Osteocyte (in vitro differentiated cells): ENCODE results near the gene BAX. TPM values are rescaled to one million over a fixed set of nuclear protein-coding genes. Genes with fewer than 3 reads are reported as not detected.

Source experiments
- DNase-seq: peaks from one replicate; pipeline ENCODE4 v3.0.0; 2021; ENCODE audit warnings: mixed read lengths; ENCODE audit not compliant: unreplicated experiment; ENCODE audit errors: extremely low spot score
- H3K27ac Mint-ChIP-seq: one replicate; pipeline ENCODE4 v1.8.0; 2021; ENCODE audit warnings: mild to moderate bottlenecking, mixed read lengths; ENCODE audit not compliant: unreplicated experiment
- H3K27me3 Mint-ChIP-seq: one replicate; pipeline ENCODE4 v1.8.0; 2021; ENCODE audit warnings: mixed read lengths; ENCODE audit not compliant: unreplicated experiment
- H3K36me3 Mint-ChIP-seq: one replicate; pipeline ENCODE4 v1.8.0; 2021; ENCODE audit warnings: mixed read lengths; ENCODE audit not compliant: unreplicated experiment
- H3K4me1 Mint-ChIP-seq: one replicate; pipeline ENCODE4 v1.8.0; 2021; ENCODE audit warnings: mixed read lengths; ENCODE audit not compliant: unreplicated experiment
- H3K4me3 Mint-ChIP-seq: one replicate; pipeline ENCODE4 v1.8.0; 2021; ENCODE audit warnings: mild to moderate bottlenecking, moderate library complexity, mixed read lengths; ENCODE audit not compliant: unreplicated experiment
- H3K9me3 Mint-ChIP-seq: one replicate; pipeline ENCODE4 v1.8.0; 2021; ENCODE audit warnings: mixed read lengths; ENCODE audit not compliant: unreplicated experiment
- total RNA-seq: library from RNA; stranded (reverse); gene quantifications from 2 replicates; pipeline ENCODE4 v1.2.1, GENCODE V29; 2021
- TF ChIP-seq, protein P1 (sequence below): fragments of 200-600 bp; sonication (generic); IDR thresholded peaks from 2 replicates; pipeline ENCODE4 v1.5.0; 2021; ENCODE audit warnings: antibody characterized with exemption, mild to moderate bottlenecking, moderate library complexity

The BAX gene
- total RNA-seq, 1 donor from 2014 or later: 154 TPM

DNA sequence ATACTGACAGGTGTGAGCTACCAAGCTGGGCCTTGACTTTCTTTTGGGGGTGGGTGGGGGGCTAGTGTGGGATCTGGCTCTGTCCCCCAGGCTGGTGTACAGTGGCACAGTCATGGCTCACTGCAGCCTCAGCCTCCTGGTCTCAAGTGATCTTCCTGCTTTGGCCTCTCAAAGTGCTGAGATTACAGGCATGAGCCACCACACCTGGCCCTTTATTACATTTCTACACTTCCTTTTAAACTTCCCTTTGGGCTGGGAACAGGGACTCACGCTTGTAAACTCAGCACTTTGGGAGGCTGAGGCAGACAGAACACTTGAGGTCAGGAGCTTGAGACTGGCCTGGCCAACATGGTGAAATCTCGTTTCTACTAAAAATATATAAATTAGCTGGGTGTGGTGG, 22.4 kb downstream of the BAX start:
- peaks cover 6% of the 10 kb centered on the region for H3K4me1 Mint-ChIP-seq
- no peak overlapping the region for H3K4me3 Mint-ChIP-seq
- no peak for DNase-seq
- TF ChIP-seq, protein P1, sequence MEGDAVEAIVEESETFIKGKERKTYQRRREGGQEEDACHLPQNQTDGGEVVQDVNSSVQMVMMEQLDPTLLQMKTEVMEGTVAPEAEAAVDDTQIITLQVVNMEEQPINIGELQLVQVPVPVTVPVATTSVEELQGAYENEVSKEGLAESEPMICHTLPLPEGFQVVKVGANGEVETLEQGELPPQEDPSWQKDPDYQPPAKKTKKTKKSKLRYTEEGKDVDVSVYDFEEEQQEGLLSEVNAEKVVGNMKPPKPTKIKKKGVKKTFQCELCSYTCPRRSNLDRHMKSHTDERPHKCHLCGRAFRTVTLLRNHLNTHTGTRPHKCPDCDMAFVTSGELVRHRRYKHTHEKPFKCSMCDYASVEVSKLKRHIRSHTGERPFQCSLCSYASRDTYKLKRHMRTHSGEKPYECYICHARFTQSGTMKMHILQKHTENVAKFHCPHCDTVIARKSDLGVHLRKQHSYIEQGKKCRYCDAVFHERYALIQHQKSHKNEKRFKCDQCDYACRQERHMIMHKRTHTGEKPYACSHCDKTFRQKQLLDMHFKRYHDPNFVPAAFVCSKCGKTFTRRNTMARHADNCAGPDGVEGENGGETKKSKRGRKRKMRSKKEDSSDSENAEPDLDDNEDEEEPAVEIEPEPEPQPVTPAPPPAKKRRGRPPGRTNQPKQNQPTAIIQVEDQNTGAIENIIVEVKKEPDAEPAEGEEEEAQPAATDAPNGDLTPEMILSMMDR: no peak
- no peaks in the 10 kb centered on the region for H3K27me3 Mint-ChIP-seq
- H3K36me3 Mint-ChIP-seq: peaks cover 11% of the 10 kb centered on the region
- no peaks in the 10 kb centered on the region for H3K9me3 Mint-ChIP-seq
- no peak overlapping the region for H3K27ac Mint-ChIP-seq

DNA sequence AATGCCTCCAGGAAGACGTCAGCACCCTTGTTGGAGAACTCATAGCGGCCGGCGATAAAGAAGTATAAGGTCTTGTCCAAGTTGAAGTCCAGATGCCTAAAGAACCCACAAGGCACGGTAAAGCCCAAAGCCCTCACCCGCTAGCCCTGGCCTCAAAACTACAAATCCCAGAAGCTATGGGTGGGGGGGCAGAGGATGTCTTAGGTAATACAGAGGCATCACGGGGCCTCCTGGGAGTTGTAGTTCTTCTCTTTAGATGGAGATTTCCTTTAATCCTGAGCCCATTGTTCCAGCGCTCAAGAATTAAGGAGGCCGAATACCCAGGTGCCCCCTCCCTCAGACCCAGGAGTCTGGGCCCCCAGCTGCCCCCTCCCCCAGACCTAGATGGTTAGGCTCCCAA, 27.6 kb downstream of the BAX start:
- H3K4me1 Mint-ChIP-seq: peaks cover 6% of the 10 kb centered on the region
- H3K9me3 Mint-ChIP-seq: no peaks in the 10 kb centered on the region
- no peaks in the 10 kb centered on the region for H3K27me3 Mint-ChIP-seq
- no peak overlapping the region for H3K4me3 Mint-ChIP-seq
- peaks cover 21% of the 10 kb centered on the region for H3K36me3 Mint-ChIP-seq
- no peak overlapping the region for H3K27ac Mint-ChIP-seq
- TF ChIP-seq, protein P1: no peak
- no peak for DNase-seq

DNA sequence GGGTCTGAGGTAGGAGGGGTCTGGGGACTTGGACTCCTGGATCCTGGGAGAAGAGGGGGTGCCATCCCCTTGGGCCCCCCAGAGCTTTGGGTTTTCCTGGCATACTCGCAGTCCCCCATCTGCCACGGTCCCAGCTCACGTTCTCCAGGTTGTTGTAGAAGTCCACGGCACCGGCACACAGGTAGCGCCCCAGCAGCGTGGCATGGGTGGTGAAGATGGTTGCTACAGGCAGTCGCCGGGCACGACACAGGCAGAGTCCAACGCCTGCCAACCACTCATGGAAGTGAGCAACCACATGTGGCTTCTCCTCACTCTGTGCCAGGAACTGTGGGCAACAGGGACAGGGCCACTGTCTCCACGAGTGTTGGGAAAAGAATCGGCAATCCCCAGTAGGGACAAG, 31.0 kb downstream of the BAX start:
- no peak overlapping the region for H3K4me3 Mint-ChIP-seq
- peaks cover 4% of the 10 kb centered on the region for H3K4me1 Mint-ChIP-seq
- TF ChIP-seq, protein P1: no peak
- H3K9me3 Mint-ChIP-seq: no peaks in the 10 kb centered on the region
- DNase-seq: no peak
- H3K36me3 Mint-ChIP-seq: peaks cover 24% of the 10 kb centered on the region
- H3K27ac Mint-ChIP-seq: no peak overlapping the region
- H3K27me3 Mint-ChIP-seq: no peaks in the 10 kb centered on the region

DNA sequence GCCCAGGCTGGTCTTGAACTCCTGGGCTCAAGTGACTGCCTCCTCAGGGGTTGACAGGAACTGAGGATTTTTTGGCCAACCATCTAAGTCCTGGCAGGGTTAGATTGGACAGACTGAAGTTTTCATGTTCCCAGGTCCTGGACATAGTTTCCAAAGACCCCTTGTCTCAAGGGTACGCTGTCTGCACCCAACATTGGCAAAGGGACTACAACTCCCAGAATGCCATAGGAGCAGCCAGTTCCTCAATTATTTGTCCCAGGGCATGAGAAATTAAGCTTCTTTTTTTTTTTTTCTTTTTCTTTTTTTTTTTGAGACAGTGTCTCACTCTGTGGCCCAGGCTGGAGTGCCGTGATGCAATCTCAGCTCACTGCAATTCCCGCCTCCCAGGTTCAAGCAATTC, 31.5 kb downstream of the BAX start:
- TF ChIP-seq, protein P1: no peak
- no peak overlapping the region for H3K4me3 Mint-ChIP-seq
- peaks cover 4% of the 10 kb centered on the region for H3K4me1 Mint-ChIP-seq
- H3K27me3 Mint-ChIP-seq: no peaks in the 10 kb centered on the region
- DNase-seq: no peak
- peaks cover 24% of the 10 kb centered on the region for H3K36me3 Mint-ChIP-seq
- H3K9me3 Mint-ChIP-seq: no peaks in the 10 kb centered on the region
- H3K27ac Mint-ChIP-seq: no peak overlapping the region

DNA sequence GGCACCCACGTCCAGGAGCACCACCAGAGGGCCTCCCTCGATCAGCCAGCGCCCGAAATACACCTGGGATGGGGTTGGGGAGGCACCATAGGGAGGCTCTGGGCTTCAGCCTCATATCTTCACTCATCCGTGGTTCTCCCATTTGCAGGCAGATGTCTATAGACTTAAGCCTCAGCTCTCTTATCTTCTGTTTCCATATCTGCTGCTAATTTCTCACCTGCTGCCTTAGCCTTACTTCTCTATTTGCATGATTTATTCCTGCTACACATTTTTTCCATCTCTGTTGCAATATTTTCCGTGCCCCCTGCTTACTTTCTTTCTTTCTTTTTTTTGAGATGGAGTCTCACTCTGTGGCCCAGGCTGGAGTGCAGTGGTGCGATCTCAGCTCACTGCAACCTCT, 32.6 kb downstream of the BAX start:
- no peak for DNase-seq
- Mint-ChIP-seq H3K27me3 (no peaks in the 10 kb centered on the region), H3K9me3 (no peaks in the 10 kb centered on the region), H3K36me3 (peaks cover 19% of the 10 kb centered on the region), H3K4me1 (peaks cover 9% of the 10 kb centered on the region), H3K27ac (no peak overlapping the region), H3K4me3 (no peak overlapping the region)
- TF ChIP-seq, protein P1: no peak
